NB4 (cell line): Measurements from ENCODE around the gene DDRGK1.

Experiments used
- DNase-seq: peaks from one replicate; pipeline ENCODE4 v3.0.0; 2010; ENCODE audit warnings: low read depth
- H3K4me3 ChIP-seq: one replicate; pipeline ENCODE4 v1.5.1; 2011; ENCODE audit warnings: mild to moderate bottlenecking, low read depth, low read length, moderate library complexity
- CTCF ChIP-seq: IDR thresholded peaks from one replicate; pipeline ENCODE4 v1.5.1; 2012; ENCODE audit warnings: low read depth, low read length
- MAX ChIP-seq: IDR thresholded peaks from 2 replicates; pipeline ENCODE4 v1.6.1; 2011; ENCODE audit warnings: low read depth, low read length
- MYC ChIP-seq: IDR thresholded peaks from 2 replicates; pipeline ENCODE4 v1.6.1; 2011; ENCODE audit warnings: low read depth, low read length
- POLR2A ChIP-seq: IDR thresholded peaks from 2 replicates; pipeline ENCODE4 v1.6.1; 2011; ENCODE audit warnings: mild to moderate bottlenecking; ENCODE audit not compliant: insufficient read length; ENCODE audit errors: extremely low read depth

Gene DDRGK1

GRCh38 chr20:3247638-3248037, 43.2 kb upstream of the DDRGK1 start:
- TF ChIP-seq CTCF: no peak
- TF ChIP-seq MAX: no peak
- TF ChIP-seq MYC: no peak
- no peak for TF ChIP-seq POLR2A
- DNase-seq: peak; percentile 30
- H3K4me3 ChIP-seq: no peak overlapping the region

- H3K4me3 ChIP-seq: no peak overlapping the region
- DNase-seq: no peak
- TF ChIP-seq CTCF (no peak), MYC (no peak), POLR2A (no peak), MAX (no peak)
Observed at GRCh38 chr20:3246682-3247081, 42.2 kb upstream of the DDRGK1 start.

GRCh38 chr20:3245711-3246110, 41.2 kb upstream of the DDRGK1 start:
- H3K4me3 ChIP-seq: no peak overlapping the region
- no peak for TF ChIP-seq MYC
- TF ChIP-seq MAX: no peak
- TF ChIP-seq POLR2A: no peak
- TF ChIP-seq CTCF: no peak
- DNase-seq: no peak

- TF ChIP-seq POLR2A (no peak), MAX (no peak), CTCF (no peak), MYC (no peak)
- no peak overlapping the region for H3K4me3 ChIP-seq
- DNase-seq: no peak
Observed at GRCh38 chr20:3245156-3245555, 40.7 kb upstream of the DDRGK1 start.

- TF ChIP-seq MYC (no peak), MAX (no peak), CTCF (no peak), POLR2A (no peak)
- H3K4me3 ChIP-seq: no peak overlapping the region
- DNase-seq: no peak
Observed at GRCh38 chr20:3244613-3245012, 40.1 kb upstream of the DDRGK1 start.
